Epidermal melanocyte (primary cell): ENCODE results near the gene TMEM45B.
"Not testable (repeated sequence)": the region's sequence is repeated elsewhere in the genome, so short reads cannot be mapped to it uniquely, and the experiment has no call there.

ENCODE experiments used
- DNase-seq: peaks from one replicate; pipeline ENCODE4 v3.0.0; 2011; ENCODE audit warnings: low spot score; ENCODE audit not compliant: insufficient read length

The TMEM45B gene

DNA sequence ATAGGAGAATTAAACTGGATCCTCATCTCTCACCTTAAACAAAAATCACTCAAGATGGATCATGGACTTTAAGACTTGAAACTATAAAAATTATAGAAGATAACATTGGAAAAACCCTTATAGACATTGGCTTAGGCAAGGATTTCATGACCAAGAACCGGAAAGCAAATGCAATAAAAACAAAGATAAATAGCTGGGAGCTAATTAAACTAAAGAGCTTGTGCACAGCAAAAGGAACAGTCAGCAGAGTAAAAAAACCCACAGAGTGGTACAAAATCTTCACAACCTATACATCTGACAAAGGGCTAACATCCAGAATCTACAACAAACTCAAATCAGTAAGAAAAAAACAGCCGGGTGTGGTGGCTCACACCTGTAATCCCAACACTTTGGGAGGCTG, 7.4 kb upstream of the TMEM45B start:
- DNase-seq, result not testable (repeated sequence)

DNA sequence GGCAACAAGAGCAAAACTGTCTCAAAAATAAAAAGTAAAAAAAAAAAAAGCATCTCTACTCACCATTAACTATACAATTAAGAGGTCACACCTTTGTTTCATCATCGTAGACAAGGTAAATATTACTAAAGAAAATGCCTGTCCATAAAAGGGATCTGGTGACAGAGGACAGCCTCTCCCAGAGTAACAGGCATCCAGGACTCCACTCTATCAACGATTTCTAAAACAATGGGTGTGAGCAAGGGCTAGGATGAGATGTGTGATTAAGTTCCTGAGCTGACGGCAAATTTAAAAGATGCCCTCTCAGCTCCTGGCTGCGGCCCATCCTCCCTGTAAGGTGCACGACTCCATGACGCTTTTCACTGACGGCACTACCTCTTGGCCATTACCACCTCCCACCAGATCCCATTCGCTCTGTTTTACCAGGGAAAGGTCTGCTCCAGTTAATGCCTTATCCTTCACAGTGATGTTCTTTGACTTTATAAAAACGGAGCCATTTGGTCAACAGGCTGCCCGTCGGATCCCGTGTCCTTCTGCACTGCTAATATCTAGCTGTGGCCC, 2.3 kb upstream of the TMEM45B start:
- no peak for DNase-seq

DNA sequence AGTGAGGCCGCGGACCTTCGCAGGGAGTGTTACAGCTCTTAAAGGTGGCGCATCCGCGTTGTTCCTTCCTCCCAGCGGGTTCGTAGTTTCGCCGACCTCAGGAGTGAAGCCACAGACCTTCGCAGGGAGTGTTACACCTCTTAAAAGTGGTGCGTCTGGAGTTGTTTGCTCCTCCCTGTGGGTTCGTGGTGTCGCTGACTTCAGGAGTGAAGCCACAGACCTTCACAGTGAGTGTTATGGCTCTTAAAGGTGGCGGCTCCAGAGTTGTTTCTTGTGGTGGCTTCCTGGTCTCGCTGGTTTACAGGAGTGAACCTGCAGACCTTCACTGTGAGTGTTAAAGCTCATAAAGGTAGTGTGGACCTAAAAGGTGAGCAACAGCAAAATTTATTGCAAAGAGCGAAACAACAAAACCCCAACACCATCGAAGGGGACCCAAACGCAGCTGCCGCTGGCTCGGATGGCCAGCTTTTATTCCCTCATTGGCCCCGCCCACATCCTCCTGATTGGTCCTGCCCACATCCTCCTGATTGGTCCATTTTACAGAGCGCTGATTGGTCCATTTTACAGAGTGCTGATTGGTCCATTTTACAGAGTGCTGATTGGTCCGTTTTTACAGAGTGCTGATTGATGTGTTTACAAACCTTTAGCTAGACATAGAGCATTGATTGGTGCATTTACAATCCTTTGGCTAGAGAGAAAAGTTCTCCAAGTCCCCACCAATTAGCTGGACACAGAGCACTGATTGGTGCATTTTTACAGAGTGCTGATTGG, 1.2 kb upstream of the TMEM45B start:
- no peak for DNase-seq

DNA sequence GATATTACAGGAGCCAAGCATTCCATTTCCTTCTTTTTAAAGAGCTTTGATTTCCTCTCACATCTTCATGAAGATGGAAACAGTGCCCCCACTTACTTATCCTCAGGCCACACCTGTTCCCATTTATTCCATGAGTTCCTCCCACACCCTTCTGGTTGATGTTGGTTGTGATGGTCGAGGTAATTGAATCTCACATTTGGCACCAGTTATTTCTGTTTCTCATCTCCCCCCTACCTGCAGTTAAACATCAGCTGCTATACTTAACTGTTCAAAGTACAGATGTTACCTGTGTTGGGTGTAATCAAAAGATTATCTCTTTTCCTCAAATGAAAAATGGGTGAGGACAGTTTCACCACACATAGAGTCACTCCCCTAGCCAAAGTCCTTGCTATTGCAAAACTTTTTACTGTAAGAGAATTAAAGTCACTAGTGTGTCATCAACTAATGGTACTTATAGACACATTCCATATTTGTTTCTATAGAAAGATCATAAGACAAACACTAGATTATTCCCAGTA, 1.9 kb downstream of the TMEM45B start:
- DNase-seq, result no peak

DNA sequence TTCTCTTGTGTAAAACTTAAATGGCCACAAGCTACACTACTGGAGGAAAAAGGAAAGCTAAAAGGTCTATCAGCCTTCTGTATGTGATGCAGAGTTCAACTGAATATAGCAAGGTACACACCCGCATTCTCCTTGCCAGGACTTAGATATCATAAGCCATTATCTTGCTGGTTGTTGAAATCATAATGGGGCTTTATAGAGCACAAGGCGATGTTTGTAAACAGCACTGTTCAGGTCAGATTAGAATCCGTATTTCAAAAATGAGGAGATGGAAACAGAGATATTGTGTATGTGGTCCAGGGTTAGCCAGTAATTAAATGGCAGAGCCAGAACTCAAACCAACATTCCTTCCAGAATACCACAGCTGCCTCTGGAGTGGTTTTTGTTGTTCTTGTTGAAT, 2.6 kb downstream of the TMEM45B start:
- not testable (repeated sequence) for DNase-seq

DNA sequence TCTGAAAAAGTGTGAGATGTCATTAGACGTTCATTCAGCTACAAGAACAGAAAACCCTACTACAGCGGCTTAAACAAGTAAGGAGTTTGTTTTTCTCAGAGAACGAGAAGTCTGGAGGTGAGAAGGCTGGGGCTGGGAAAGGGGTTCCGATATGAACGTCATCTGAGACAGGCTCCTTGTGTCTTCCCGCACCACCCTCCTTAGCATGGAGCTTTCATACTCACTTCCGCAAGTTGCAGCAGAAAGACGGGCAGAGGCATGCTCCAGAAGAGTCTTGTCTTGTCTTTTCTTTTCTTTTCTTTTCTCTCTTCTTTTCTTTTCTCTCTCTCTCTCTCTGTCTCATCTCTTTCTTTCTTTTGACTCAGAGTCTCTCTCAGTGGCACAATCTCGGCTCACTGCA, 3.6 kb downstream of the TMEM45B start:
- no peak for DNase-seq

DNA sequence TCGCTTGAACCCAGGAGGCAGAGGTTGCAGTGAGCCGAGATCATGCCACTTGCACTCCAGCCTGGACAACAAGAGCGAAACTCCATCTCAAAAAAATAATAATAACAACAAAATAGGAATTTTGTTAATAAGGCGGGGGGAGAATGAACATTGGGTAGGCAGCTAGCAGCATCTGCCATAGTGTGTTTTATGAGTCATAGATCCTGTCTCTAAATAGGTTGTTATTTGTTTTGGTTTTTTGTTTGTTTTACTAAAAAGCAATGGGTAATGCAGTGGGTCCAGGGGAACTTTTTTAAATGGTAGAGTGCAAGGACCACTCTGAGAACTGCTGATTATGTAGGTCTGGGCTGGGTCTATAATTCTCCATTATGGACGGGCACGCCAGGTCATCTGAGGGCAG, 4.6 kb downstream of the TMEM45B start:
- not testable (repeated sequence) for DNase-seq

DNA sequence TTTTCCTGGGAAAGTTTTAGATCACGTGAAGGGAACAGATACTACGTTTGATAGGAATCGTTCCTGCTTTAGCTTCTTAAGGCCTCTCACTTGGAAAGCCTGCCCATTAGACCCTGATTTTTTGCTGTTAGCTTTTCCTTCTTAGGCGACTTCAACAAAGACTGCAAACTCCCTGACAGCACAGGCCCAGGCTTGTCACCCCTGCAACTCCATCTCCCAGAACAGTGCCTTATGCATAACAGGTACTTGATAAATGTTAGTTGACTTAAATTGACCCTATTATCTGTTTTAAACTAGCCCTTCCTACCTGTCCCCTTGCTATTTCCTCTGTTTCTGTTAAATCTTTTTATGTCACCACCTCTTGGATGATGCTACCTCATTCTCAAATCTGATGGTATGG, 7.6 kb downstream of the TMEM45B start:
- DNase-seq, result not testable (repeated sequence)

DNA sequence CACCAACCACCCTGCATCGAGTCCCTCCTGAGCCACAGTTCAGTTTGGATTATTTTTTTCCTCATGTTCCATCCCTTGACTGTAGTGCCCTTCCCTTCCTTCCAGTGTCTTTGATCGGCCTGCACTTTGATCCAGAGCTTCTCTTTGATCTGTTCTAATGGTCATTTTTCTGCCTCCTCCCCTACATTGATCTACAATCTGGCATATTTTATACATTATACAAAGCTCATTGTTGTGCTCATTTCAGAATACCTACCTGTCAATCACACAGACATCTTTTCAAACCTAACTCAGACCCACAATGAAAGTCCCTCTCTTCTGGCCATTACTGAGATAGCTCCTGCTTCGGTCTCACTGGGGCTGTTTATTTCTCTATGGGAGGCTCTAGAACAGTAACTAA, 8.2 kb downstream of the TMEM45B start:
- DNase-seq, result not testable (repeated sequence)

DNA sequence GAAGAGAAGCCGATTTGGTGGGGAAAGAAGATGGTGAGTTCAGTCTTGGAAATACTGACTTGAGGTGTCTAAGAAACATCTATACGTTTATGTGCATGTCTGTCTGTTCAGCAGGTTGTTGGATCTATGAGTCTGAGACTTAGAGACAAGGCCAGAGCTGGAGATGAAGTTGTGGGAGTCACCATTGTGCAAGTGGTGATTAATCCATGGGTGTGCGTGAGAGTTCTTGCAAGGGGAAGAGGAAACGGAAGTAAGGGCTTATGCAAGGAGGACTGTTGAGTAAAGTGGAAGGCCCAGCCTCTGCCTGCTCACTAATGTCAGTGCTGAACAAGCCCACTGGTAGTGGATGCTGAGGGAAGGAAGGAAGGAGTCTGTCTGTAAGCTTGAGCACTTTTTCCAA, 9.7 kb downstream of the TMEM45B start:
- no peak for DNase-seq

DNA sequence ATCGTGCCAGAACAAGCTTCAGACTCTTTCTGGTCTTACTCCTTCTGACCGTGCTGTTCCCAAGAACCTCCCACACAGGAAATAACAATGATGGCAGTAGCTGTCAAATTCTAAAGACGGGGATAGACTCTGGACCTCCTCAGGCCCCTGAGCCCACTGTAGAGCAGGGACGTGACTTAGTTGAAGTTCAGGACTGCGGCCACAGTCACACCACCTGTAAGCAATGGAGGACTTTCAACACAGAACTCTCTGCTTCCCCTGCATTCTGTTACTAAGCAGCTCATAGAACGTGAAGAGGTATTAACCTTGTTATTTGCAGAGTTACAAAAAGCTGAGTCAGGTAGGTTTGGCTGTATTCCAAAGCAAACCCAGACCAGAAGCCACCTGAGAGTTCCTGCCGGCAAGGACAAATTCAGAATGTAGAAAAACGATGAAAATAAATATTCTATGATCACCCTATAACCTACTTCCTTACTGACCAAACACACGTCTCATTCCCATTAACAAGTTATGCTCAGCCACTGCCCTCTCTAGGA, 12.7 kb downstream of the TMEM45B start:
- DNase-seq, result no peak

DNA sequence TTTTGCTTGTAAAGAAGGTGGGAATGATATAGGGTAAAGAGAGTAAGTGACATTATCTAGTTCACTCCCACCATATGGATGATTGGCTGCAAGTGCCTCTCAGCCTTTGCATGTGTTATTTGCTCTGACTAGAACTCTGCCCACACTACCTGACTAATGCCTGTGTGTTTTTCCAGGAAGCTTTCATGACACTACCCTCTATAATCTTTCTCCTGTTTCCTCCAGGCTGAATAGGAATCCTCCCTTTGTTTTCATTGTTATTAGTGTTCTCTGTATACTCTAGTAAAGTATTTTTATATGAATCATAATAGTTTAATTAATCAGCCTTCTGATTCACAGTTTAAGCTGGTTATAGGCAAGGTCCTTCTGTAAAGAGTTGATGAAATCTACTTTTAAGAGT, 13.8 kb downstream of the TMEM45B start:
- not testable (repeated sequence) for DNase-seq

DNA sequence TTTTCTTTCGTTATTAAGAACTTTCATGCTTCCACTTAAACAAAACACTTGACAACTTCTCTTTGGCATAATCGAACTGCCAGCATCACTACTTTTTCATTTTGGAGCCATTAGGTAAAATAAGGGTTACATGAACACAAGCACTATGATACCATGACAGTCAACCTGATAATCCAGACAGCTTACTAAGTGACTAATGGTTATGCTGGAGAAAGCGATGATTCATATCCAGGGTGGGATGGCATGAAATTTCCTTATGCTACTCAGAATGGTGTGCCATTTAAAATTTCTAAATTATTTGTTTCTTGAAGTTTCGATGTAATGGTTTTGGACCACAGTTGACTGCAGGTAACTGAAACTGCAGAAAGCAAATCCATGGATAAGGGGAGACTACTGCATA, 15.6 kb downstream of the TMEM45B start:
- DNase-seq, result not testable (repeated sequence)

DNA sequence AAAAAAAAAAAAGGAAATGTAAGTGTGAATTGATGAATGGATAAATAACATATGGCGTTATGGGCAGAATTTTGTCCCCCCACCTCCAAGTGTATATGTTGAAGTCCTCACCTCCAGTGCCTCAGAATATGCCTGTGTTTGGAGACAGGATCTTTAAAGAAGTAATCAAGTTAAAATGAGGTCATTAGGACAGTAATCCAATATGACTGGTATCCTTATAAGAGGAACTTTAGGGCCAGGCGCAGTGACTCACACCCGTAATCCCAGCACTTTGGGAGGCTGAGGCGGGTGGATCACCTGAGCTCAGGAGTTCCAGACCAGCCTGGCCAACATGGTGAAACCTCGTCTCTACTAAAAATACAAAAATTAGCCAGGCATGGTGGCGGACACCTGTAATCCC, 17.6 kb downstream of the TMEM45B start:
- not testable (repeated sequence) for DNase-seq

DNA sequence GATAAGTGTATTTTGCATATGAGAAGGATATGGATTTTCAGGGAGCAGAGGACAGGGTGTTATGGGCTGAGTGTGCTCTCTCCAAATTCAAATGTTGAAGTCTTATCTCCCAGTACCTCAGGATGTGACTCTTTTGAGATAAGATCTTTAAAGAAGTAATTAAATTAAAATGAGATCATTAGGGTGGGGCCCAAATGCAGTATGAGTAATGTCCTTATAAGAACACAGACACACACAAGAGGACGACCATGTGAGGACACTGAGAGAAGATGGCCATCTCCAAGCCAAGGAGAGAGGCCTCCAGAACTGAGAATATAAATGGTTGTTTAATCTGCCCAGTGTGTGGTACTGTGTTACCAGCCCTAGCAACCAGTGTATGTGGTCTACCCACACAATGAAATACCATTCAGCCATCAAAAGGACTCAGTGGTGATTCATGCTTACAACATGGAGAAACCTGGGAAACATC, 20.8 kb downstream of the TMEM45B start:
- DNase-seq, result not testable (repeated sequence)

DNA sequence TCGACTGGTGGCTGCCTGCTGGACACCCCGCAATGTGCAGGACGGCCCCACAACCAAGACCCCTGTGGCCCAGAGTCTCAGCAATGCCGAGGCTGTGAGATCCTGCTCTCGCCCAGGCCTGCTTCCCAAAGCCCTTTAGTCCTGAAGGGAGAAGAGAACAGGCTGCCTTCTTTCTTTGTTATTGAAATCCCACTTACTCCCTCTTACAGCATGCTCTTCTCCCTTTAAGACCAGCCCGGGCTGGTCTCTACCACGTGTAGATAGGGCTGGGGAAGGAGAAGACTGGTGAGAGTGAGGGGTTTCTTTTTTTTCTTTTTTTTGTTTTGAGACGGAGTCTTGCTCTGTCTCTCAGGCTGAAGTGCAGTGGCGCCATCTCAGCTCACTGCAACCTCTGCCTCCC, 21.3 kb downstream of the TMEM45B start:
- DNase-seq, result no peak

DNA sequence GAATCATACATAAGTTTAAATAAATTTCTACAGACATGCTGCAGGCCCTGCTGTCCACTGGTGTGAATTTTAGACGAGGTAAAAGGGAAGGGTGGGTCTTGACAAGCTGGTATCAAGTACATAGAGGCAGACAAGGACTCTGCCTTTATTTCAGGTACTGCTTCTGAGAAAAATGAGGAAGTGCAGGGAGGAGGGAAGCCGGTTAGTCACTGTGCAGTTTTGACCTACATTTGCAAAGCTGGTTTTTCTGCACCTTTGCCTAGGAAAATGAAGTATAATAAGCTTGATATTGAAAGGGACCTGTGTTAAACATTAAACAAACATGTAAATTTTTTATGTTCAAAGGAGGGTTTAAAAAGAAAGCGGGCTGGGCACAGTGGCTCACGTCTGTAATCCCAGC, 24.6 kb downstream of the TMEM45B start:
- DNase-seq, result no peak

DNA sequence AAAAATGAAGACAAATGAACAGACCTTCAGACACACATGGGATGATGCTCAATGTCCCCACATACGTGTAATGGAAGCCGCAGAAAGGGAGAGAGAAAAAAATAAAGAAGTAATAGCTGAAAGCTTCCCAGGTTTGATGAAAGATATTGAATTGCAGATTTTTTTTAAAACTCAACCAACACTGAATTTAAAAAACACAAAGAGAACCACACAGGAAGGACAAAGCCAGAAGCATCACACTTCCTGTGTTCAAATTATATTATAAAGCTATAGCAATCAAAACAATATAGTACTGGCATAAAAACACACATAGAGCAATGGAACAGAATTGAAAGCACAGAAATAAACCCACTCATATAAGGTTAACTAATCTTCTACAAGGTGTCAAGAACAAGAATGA, 26.5 kb downstream of the TMEM45B start:
- no peak for DNase-seq

DNA sequence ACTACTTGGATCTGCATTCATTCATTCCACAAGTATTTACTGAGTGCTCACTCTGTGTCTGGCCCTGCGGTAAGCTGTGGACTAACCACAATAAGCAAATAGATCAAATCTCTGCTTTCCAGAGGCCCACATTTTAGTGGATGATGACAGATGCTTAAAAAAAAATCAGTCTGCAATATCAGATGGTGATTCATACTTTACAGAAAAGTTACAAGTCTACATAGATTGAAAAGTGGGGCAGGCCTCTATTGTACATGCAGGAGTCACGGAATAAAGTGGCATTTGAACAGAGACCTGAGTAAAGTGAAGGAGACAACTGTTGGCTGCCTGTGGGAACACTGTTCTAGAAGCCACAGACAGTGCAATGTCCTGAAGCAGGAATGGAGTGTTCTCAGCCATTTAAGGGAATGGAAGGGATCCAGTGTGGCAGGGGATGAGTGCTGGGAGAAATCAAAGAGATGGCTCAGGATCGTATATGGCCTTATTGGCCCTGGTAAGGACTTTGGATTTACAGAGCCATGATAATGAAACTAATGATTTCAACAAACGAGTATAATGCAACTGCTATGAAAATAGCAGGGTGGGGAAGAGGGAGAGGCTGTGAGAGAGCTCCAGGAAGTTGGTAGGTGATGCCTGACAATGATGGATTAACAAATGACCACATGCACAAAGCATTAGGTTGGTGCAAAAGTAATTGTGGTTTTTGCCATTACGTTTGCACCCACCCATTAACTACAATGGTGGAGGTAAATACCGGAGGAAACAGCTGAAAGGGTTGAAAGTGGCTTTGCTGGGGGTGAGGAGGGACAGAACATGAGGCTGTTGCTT, 31.1 kb downstream of the TMEM45B start:
- DNase-seq, result peak; percentile 40

DNA sequence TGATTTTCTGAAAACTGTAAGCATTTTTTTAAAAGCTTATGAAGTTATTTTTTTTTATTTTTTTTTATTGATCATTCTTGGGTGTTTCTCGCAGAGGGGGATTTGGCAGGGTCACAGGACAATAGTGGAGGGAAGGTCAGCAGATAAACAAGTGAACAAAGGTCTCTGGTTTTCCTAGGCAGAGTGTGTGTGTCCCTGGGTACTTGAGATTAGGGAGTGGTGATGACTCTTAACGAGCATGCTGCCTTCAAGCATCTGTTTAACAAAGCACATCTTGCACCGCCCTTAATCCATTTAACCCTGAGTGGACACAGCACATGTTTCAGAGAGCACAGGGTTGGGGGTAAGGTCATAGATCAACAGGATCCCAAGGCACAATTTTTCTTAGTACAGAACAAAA, 31.7 kb downstream of the TMEM45B start:
- not testable (repeated sequence) for DNase-seq

DNA sequence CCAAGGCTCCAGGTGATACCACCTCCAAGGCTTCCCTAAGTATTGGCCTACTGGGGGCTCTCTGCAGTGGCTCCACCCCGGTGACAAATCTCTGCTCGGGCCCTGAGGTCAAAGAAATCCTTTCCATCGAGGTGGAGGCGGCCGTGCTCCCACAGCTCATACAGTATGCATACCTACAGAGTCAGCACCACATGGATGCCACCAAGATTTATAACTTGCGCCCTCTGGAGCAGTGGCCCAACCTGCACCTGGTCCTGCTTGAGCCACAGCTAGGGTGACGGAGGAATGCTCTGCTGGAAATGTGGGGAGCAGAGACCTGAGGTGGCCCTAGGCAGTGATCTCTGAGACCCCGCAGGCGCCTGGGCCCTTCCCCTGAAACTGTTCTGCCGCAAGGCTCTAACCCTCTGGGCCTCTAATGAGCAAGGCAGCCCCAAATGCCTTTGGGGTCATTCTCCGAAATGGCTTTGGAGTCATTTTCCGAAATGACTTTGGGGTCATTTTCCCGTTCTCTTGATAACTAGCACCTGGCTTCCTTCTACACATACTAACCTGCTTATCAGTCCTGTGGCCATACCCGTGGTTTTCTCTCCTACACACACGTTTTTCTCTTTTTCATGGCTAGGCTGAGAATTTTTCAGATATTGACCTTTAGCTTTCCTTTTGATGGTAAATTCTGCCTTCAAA, 33.9 kb downstream of the TMEM45B start:
- no peak for DNase-seq
